HepG2 (cell line): ENCODE data around the gene NXPE3. TPM values are rescaled to one million over a fixed set of nuclear protein-coding genes. Genes with fewer than 3 reads are reported as not detected.
A peak's percentile ranks its signal among the peaks of the same experiment; 100 is the strongest.

ENCODE experiments used
- ATAC-seq: fragments of 200-7000 bp; cut with Tn5 transposase; 3 replicates; pipeline ENCODE4 v1.9.1; 2020; ENCODE audit warnings: mild to moderate bottlenecking, moderate library complexity
- BruUV-seq: library from RNA; stranded (reverse); fragments of 400-500 nt; replicated peaks from 2 replicates; lab custom pipeline; 2021; lab: Mats Ljungman, UMichigan
- CTCF ChIA-PET: fragments of 300-600 bp; formaldehyde crosslinking; extraction: SDS; loops from one replicate; lab custom pipeline; 2021; ENCODE audit warnings: low total read pairs, inconsistent platforms, low intra/inter-chr PET ratio; lab: Yijun Ruan, JAX
- POLR2A ChIA-PET: fragments of 350-600 bp; sonication (Branson Sonifier 250); formaldehyde crosslinking; loops from one replicate; lab custom pipeline; 2020; ENCODE audit warnings: antibody characterized with exemption, inconsistent platforms; lab: Yijun Ruan, JAX
- DNase-seq: peaks from one replicate; pipeline ENCODE4 v3.0.0-alpha.2; 2015; ENCODE audit warnings: low spot score
- FAIRE-seq: peaks from 3 replicates; lab custom pipeline; 2011; peaks lifted over from hg19 to GRCh38; lab: Jason Lieb, UNC
- H2AFZ ChIP-seq: one replicate; pipeline ENCODE4 v1.6.1; 2011; ENCODE audit warnings: low read length, inconsistent platforms
- H3K27ac ChIP-seq: fragments of 300-600 bp; 3 replicates; pipeline ENCODE4 v1.8.0; 2011; ENCODE audit warnings: mixed run types, mild to moderate bottlenecking, mixed read lengths, low read length, inconsistent platforms; ENCODE audit not compliant: insufficient read depth; ENCODE audit errors: extremely low read length
- H3K27me3 ChIP-seq, 2 experiments: fragments of 200-600 bp in 1 of 2; 2 replicates in 1 of 2; 3 replicates in 1 of 2; pipeline versions ENCODE4 v1.6.0 to v1.8.0; 2011; ENCODE audit warnings: low read length in 2 of 2, mild to moderate bottlenecking in 2 of 2, moderate library complexity in 2 of 2, inconsistent platforms in 1 of 2; ENCODE audit not compliant: insufficient read depth in 2 of 2, control insufficient read depth in 1 of 2
- H3K36me3 ChIP-seq, 2 experiments: fragments of 200-600 bp in 1 of 2; replicated peaks in 1 of 2; 2 replicates in 1 of 2; 3 replicates in 1 of 2; pipeline versions ENCODE4 v1.5.1 to v1.8.0; 2011; ENCODE audit warnings: low read length in 2 of 2, inconsistent platforms in 1 of 2; ENCODE audit not compliant: insufficient read depth in 2 of 2, control insufficient read depth in 1 of 2
- H3K4me1 ChIP-seq: 2 replicates; pipeline ENCODE4 v1.5.1; 2012; ENCODE audit warnings: low read length, inconsistent platforms; ENCODE audit not compliant: insufficient read depth
- H3K4me2 ChIP-seq: 2 replicates; pipeline ENCODE4 v1.6.0; 2011; ENCODE audit warnings: low read depth, low read length, inconsistent platforms
- H3K4me3 ChIP-seq, 3 experiments: fragments of 200-600 bp in 1 of 3; sonication (generic), shearing (Covaris generic) in 1 of 3; replicated peaks in 1 of 3; 2 replicates each; pipeline ENCODE4 v1.5.1; 2011 to 2016; ENCODE audit warnings: low read length in 3 of 3, inconsistent platforms in 2 of 3, low read depth in 2 of 3, mild to moderate bottlenecking in 2 of 3, control low read depth in 1 of 3, mixed read lengths in 1 of 3; ENCODE audit not compliant: insufficient read depth in 1 of 3
- H3K79me2 ChIP-seq: one replicate; pipeline ENCODE4 v1.6.1; 2011; ENCODE audit warnings: low read length, inconsistent platforms; ENCODE audit not compliant: insufficient read depth
- H3K9ac ChIP-seq: 2 replicates; pipeline ENCODE4 v1.6.0; 2011; ENCODE audit warnings: mild to moderate bottlenecking, low read depth, low read length, inconsistent platforms; ENCODE audit not compliant: insufficient read depth
- H3K9me3 ChIP-seq: 2 replicates; pipeline ENCODE4 v1.5.1; 2012; ENCODE audit warnings: mild to moderate bottlenecking, low read length
- H4K20me1 ChIP-seq: 2 replicates; pipeline ENCODE4 v1.6.0; 2011; ENCODE audit warnings: inconsistent platforms, mild to moderate bottlenecking, low read length, moderate library complexity; ENCODE audit not compliant: insufficient read depth
- CREB1 ChIP-seq, 2 experiments: fragments of 450-650 bp in 1 of 2; IDR thresholded peaks; 2 replicates each; pipeline ENCODE4 v1.6.1; 2016 to 2017; ENCODE audit warnings: control low read depth in 1 of 2, mild to moderate bottlenecking in 1 of 2, missing compliant biosample characterization in 1 of 2, missing genetic modification characterization in 1 of 2
- EEA1 ChIP-seq: sonication (generic); formaldehyde crosslinking; IDR thresholded peaks from 2 replicates; pipeline ENCODE4 v1.5.1; 2020; ENCODE audit warnings: mild to moderate bottlenecking, missing genetic modification reagents, borderline replicate concordance
- HOXA3 ChIP-seq: sonication (generic); formaldehyde crosslinking; IDR thresholded peaks from 2 replicates; pipeline ENCODE4 v1.5.0; 2020; ENCODE audit warnings: missing genetic modification reagents
- POLR2G ChIP-seq: fragments of 200-400 bp; formaldehyde crosslinking; IDR thresholded peaks from 2 replicates; pipeline ENCODE4 v1.6.1; 2018; ENCODE audit warnings: mild to moderate bottlenecking, low read depth, low read length, moderate library complexity
- RBM22 ChIP-seq: fragments of 200-400 bp; formaldehyde crosslinking; optimal IDR thresholded peaks from 2 replicates; pipeline ENCODE3; 2017; ENCODE audit warnings: mild to moderate bottlenecking, low read length, moderate library complexity
- SAP130 ChIP-seq: IDR thresholded peaks from 2 replicates; pipeline ENCODE4 v1.6.1; 2016; ENCODE audit warnings: low read depth
- SRSF4 ChIP-seq: fragments of 200-400 bp; formaldehyde crosslinking; IDR thresholded peaks from one replicate; pipeline ENCODE4 v1.6.1; 2018; ENCODE audit warnings: mild to moderate bottlenecking, low read depth, low read length, moderate library complexity; ENCODE audit not compliant: poor library complexity, severe bottlenecking
- TAF1 ChIP-seq: sonication (generic); formaldehyde crosslinking; IDR thresholded peaks from 2 replicates; pipeline ENCODE4 v1.4.0; 2020; ENCODE audit warnings: missing genetic modification reagents
- ZNF124 ChIP-seq: sonication (generic); formaldehyde crosslinking; IDR thresholded peaks from 2 replicates; pipeline ENCODE4 v1.4.0; 2020; ENCODE audit warnings: missing genetic modification reagents
- WGBS: methylation state at CpG from one replicate; pipeline ENCODE4 v1.1.6; 2017; ENCODE audit warnings: low lambda C conversion rate; 5-methylcytosine and 5-hydroxymethylcytosine counted together
- in situ Hi-C: cut with HindIII; loops from 2 replicates; pipeline ENCODE4 v1.10.0; 2017; ENCODE audit warnings: low pct_unique_long_range_greater_than_20kb; ENCODE audit not compliant: extremely low pct_ligation_motif_present
- intact Hi-C: fragments of 100-400 bp; cut with micrococcal nuclease; formaldehyde crosslinking; loops from one replicate; pipeline ENCODE4 v1.10.0; 2022; ENCODE audit not compliant: unreplicated experiment
- polyA plus RNA-seq, 8 experiments: library from polyadenylated mRNA; depleted of rRNA in 3 of 8; stranded (reverse) in 7 of 8; unstranded in 1 of 8; fragments of >200 nt; fragmentation: Illumina TruSeq in 4 of 8; extraction: Trizol in 4 of 8; gene quantifications; 2 replicates each; pipeline versions ENCODE4 v1.2.1 to v1.2.3, GENCODE V29; 2011 to 2016; ENCODE audit warnings: low read depth in 4 of 8, missing spikeins in 1 of 8, mixed read lengths in 1 of 8; ENCODE audit not compliant: insufficient read depth in 1 of 8
- total RNA-seq, 5 experiments: library from RNA; depleted of rRNA; stranded (reverse); fragments of >200 nt; fragmentation: Illumina TruSeq; extraction: Trizol; gene quantifications; 2 replicates each; pipeline ENCODE4 v1.2.3, GENCODE V29; 2016; ENCODE audit warnings: low read depth in 1 of 5
- TF ChIP-seq, protein P1 (sequence below): sonication (generic); formaldehyde crosslinking; IDR thresholded peaks from 2 replicates; pipeline ENCODE4 v1.8.1; 2023; ENCODE audit warnings: mild to moderate bottlenecking, missing genetic modification reagents

Gene NXPE3
- total and polyA plus RNA-seq, 2 of the 13 experiments (the other 11 are each of a cell fraction or from before 2014, with no cell fraction given) = 3.5 to 4.7 TPM

DNA sequence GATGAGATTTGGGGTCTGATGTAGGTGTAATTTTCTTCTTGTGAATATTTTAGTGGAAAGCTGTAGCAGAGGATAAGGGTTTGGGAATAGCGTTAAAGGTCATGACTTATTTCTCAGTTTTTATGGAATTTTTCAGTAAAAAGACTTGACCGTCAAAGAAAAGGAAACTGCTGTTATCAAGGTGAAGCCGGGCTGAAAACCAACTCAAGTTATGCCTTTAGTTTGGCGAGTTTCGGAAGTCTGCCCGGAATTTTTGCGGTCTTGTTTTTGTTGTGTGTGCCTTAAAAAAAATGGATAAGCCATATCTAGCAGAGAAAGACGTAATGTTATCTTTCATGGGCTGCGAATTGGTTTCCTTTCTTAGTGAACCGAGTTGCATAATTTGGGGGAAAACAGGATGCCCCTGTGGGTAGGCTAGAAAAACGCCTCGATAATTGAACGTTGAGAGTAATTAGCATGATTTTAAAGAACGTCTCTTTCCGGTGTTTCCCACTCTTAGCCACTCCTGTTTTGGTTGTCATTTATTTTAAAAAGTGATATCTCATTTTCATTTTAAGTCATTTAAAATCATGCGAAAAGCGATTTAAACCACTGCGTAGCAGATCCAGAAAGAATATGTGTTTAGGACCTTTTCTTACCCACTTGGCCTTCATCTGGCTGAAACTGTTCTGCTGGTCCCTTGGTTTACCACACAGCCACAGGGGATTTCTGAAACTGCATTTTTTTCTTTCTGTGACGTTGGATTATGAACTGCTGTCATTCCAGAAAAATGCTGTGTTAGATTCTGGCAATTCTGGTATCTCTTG is 71.4 kb downstream of the NXPE3 start:
- in situ Hi-C loops (no loop called here), intact Hi-C loops (no loop called here)
- H3K4me3 ChIP-seq = peak overlapping the region; percentile 87 to 96 (median 95)
- H3K27me3 ChIP-seq = no peaks in the 10 kb centered on the region; a peak in 1 of 5 replicates
- peak overlapping the region; percentile 98 for H3K27ac ChIP-seq
- DNase-seq (no peak), ATAC-seq (no peak), FAIRE-seq (no peak)
- H3K79me2 ChIP-seq = peaks cover 29% of the 10 kb centered on the region
- peak overlapping the region; percentile 95 for H3K9ac ChIP-seq
- H3K4me2 ChIP-seq = peak overlapping the region; percentile 84
- H2AFZ ChIP-seq = no peak overlapping the region
- 0 out of 2 replicates have a peak, but pooled peaks have one; percentile 14 for TF ChIP-seq SAP130
- TF ChIP-seq, protein P1, sequence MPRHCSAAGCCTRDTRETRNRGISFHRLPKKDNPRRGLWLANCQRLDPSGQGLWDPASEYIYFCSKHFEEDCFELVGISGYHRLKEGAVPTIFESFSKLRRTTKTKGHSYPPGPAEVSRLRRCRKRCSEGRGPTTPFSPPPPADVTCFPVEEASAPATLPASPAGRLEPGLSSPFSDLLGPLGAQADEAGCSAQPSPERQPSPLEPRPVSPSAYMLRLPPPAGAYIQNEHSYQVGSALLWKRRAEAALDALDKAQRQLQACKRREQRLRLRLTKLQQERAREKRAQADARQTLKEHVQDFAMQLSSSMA = 0 out of 2 replicates have a peak, but pooled peaks have one; percentile 24
- peak; percentile 34; the same call in 1 of the 2 replicates for TF ChIP-seq TAF1
- no peak for TF ChIP-seq ZNF124 (CRISPR knock-in tag)
- no peak for TF ChIP-seq EEA1 (CRISPR knock-in tag)
- TF ChIP-seq HOXA3 (CRISPR knock-in tag) = no peak
- TF ChIP-seq SRSF4 = peak; percentile 2
- peak; percentile 1 for TF ChIP-seq RBM22
- TF ChIP-seq CREB1 (IDR thresholded peaks at IDR 0.05) = no peak
- TF ChIP-seq CREB1 (CRISPR knock-in tag; IDR thresholded peaks at IDR 0.05) = peak; percentile 48; the same call in 1 of the 2 replicates
- TF ChIP-seq POLR2G = peak; percentile 36; the same call in 1 of the 2 replicates
- peaks cover 20 to 34% of the 10 kb centered on the region in 2 experiments for H3K36me3 ChIP-seq
- ChIA-PET CTCF (no interaction called here), POLR2A (interaction anchor here (1.4 to 3.3 kb wide), 7 partner anchors 10 to 41 kb away, joined by 5 to 32 read pairs (median 14); no protein-coding TSS in a partner anchor)
- H4K20me1 ChIP-seq = peaks cover 54% of the 10 kb centered on the region
- H3K9me3 ChIP-seq = no peaks in the 10 kb centered on the region
- BruUV-seq = TSS peak; percentile 60
- 1% methylated on average over 19 of the region's 19 CpGs for WGBS
- H3K4me1 ChIP-seq = peaks cover 67% of the 10 kb centered on the region
